Mesenteric fat pad (tissue), 1 donor: Measurements from ENCODE around the gene MOB3A. TPM values are rescaled to one million over a fixed set of nuclear protein-coding genes. Genes with fewer than 3 reads are reported as not detected.

Experiments
- DNase-seq: peaks from one replicate; pipeline ENCODE4 v3.0.0-alpha.2; 2020; ENCODE audit warnings: low spot score
- total RNA-seq: library from RNA; stranded (reverse); fragmentation: NEBNext Ultra II Directional; extraction: Animal tissue kit (Norgen Biotek cat#: 25700); gene quantifications from one replicate; pipeline ENCODE4 v1.2.1, GENCODE V29; 2021
- donor health status: DM: yes; HTN: yes; CAD: no.

Gene MOB3A
- total RNA-seq, 1 donor from 2014 or later, result 79.4 TPM

- no peak for DNase-seq
Observed at GRCh38 chr19:2126879-2127518, 30.9 kb upstream of the MOB3A start.

- no peak for DNase-seq
Observed at GRCh38 chr19:2123682-2124387, 27.7 kb upstream of the MOB3A start.

- DNase-seq, result no peak
Observed at GRCh38 chr19:2122982-2123381, 26.9 kb upstream of the MOB3A start.

- no peak for DNase-seq
Observed at GRCh38 chr19:2122251-2122650, 26.1 kb upstream of the MOB3A start.

GRCh38 chr19:2121416-2122051, 25.4 kb upstream of the MOB3A start:
- no peak for DNase-seq

- no peak for DNase-seq
Observed at GRCh38 chr19:2120821-2121220, 24.7 kb upstream of the MOB3A start.

- no peak for DNase-seq
Observed at GRCh38 chr19:2119921-2120785, 24.0 kb upstream of the MOB3A start.

GRCh38 chr19:2118438-2118837, 22.3 kb upstream of the MOB3A start:
- DNase-seq, result no peak

- DNase-seq, result no peak
Observed at GRCh38 chr19:2117215-2117960, 21.3 kb upstream of the MOB3A start.

- no peak for DNase-seq
Observed at GRCh38 chr19:2116507-2116906, 20.4 kb upstream of the MOB3A start.

- DNase-seq, result no peak
Observed at GRCh38 chr19:2115911-2116426, 19.8 kb upstream of the MOB3A start.

GRCh38 chr19:2115324-2115723, 19.2 kb upstream of the MOB3A start:
- no peak for DNase-seq

GRCh38 chr19:2114821-2115220, 18.7 kb upstream of the MOB3A start:
- no peak for DNase-seq

GRCh38 chr19:2114218-2114617, 18.1 kb upstream of the MOB3A start:
- DNase-seq, result no peak

GRCh38 chr19:2113439-2114211, 17.5 kb upstream of the MOB3A start:
- no peak for DNase-seq

GRCh38 chr19:2112516-2113320, 16.6 kb upstream of the MOB3A start:
- no peak for DNase-seq

- DNase-seq, result no peak
Observed at GRCh38 chr19:2111886-2112285, 15.8 kb upstream of the MOB3A start.

GRCh38 chr19:2111425-2111824, 15.3 kb upstream of the MOB3A start:
- no peak for DNase-seq

- no peak for DNase-seq
Observed at GRCh38 chr19:2110822-2111221, 14.7 kb upstream of the MOB3A start.
